ENCODE results near the gene VTI1A.
"Not testable (repeated sequence)": the region's sequence is repeated elsewhere in the genome, so short reads cannot be mapped to it uniquely, and the experiment has no call there.

The VTI1A gene

DNA sequence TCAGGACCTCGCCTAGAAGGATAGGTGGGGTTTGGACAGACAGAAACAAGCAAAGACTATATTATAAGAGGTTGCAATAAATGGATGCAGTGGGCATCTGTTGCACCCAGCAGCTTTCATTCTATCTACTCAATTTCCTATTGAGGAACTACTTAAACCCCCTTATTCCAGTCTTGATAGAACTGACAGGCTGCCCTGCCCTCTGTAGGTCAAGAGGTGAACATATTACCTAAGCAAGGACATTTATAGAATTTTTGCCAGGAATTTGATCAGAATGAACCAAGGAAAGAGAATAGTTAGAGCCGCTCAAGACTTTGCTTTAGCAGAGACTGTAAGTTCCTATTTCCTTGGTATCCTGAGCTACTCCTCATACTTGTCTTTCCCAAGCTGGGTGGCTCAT, 9.5 kb downstream of the VTI1A start:
- DNase-seq = no peak

DNA sequence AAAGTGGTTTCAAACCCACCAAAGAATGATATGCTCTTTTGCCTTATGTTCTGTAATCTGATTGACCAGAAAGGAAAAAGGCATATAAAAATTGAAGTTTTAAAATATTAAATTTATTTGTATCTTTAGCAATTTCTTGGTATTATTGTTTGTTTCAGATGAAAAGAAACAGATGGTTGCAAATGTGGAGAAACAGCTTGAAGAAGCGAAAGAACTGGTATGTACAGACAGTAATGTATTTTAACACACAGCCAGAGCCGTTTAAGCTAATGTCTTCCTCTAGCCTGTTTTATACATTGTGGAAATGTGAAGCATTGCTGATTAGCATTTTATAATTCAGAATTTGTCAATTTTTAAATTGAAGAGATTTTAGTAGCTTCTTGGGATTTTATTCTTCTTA, 13.4 kb downstream of the VTI1A start:
- no peak for DNase-seq

DNA sequence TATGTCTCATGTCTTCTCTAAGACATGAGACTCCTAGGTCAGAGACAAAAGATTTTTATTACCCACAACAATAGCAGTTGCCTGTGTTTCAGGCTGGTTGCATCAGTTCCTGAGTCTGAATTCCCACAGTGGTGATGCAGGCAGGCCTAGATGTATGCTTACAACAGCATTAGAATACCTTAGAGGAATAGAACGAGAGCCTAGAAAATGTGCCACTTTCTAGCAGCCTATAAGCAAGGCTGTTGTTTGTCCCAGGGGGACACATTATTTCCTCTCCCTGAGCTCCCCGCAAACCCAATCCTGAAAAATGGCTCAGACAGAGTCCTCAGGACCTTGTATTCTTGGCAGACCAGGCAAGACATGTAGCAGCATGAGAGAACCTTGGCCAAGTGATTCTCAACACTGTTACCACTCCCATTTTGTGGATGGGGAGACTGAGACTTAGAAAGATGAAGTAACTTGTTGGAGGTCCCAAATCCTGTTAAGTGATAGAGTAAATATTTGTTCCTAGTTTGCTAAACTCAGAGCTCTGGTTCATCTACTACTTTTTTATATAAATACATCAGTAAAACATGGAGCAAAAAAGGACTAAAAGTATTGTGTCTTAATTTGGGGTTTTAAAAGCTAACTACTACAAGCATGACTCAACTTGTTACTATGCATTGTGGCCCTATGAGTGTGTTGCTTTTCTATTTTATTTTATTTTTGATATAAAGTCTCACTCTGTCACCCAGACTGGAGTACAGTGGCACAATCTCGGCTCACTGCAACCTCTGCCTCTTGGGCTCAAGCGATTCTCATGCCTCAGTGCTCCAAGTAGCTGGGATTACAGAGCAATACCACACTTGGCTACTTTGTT, 14.2 kb downstream of the VTI1A start:
- DNase-seq = no peak

DNA sequence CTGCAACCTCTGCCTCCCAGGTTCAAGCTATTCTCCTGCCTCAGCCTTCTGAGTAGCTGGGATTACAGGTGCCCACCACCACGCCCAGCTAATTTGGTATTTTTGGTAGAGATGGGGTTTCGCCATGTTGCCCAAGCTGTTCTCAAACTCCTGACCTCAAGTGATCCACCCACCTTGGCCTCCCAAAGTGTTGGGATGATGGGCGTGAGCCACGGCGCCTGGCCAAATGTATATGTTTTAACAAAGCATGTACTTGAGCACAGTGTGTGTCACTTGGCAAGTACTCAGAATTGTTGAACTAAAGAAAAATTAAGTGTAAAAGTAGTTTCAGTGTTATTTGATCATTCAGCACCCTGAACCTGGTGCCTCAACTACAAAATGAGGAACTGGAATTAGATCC, 17.1 kb downstream of the VTI1A start:
- not testable (repeated sequence) for DNase-seq

DNA sequence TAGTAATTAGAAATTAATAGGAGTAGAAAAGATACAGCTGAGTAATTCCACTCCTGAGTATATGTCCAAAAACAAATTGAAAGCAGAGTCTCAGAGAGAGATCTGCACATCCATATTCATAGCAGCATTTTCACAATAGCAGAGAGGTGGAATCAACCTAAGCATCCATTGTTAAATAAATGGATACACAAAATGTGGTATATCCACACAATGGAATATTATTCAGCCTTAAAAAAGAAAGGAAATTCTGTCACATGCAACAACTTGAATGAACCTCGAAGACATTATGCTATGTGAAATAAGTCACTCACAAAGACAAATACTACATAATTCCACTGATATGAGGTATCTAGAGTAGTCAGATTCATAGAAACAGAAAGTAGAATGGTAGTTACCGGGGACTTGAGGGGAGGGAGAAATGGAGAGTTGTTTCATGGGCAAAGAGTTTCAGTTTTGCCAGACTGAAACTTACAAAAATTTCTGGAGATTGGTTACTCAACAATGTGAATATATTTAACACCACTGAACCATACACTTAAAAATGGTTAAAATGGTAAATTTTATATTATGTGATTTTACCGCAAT, 18.4 kb downstream of the VTI1A start:
- no peak for DNase-seq

DNA sequence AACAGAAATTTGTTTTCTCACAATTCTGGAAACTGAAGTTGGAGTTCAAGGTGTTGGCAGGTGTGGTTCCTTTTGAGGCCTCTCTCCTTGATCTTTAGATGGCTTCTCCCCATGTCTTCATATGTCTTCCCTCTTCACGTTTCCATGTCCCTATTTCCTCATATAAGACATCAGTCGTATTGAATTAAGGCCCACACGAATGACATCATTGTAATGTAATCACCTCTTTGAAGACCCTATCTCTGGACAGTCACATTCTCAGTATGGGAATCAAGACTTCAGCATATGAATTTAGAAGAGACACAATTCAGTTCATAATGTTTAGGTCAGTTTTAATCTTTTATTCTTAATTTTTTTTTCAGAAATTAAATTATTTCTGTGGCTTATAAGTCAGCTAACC, 19.8 kb downstream of the VTI1A start:
- no peak for DNase-seq

DNA sequence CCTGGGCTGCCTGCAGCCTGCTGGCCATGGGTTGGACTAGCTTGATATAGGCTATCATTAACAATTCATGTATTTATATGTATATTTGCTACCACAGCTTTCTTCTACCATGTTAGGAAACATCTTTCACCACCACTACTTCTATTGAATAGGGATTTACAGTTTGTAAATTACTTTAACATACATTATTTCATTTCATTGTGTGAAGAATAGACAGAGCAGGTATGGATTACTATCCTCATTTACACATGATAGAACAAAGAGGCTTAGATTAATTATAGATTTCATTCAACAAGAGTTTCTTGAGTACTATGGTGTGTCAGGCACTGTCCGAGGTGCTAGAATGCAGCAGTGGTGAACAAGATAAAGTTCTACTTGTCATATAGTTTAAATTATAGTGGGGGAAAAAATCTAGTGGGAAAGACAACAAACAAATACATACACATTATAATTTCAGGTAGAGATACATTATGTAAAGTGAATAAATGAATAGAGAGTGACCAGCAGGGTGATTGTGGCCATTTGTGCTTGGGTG, 20.6 kb downstream of the VTI1A start:
- DNase-seq = no peak

DNA sequence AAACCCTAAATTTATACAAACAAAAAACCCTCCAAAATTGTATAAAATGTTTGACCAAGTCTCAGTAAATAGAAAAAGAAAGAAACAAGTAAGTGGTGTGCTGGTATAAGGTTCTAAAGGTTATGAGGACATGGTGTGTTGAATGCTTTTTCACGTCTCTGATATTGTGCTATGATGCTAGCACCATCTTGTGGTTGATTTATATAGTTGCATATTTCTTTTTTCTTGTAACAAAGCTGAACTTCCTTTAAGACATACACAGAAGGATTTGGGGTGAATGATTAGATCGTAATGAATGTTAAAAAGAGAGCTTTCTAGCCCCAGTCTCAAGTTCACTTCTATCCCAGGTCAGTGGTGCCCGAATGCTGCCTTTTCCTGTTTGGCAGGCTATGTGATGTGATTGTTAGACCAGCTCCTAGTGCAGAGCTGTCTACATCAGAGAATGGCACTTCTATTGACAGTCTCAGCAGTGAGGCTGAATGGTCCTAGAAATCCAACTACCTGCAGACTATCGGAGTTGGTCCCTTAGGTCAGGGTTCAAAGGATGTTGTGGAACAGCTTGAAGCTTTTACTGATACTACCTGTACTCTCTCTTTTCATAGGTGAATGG, 25.0 kb downstream of the VTI1A start:
- peak; percentile 86 for DNase-seq

DNA sequence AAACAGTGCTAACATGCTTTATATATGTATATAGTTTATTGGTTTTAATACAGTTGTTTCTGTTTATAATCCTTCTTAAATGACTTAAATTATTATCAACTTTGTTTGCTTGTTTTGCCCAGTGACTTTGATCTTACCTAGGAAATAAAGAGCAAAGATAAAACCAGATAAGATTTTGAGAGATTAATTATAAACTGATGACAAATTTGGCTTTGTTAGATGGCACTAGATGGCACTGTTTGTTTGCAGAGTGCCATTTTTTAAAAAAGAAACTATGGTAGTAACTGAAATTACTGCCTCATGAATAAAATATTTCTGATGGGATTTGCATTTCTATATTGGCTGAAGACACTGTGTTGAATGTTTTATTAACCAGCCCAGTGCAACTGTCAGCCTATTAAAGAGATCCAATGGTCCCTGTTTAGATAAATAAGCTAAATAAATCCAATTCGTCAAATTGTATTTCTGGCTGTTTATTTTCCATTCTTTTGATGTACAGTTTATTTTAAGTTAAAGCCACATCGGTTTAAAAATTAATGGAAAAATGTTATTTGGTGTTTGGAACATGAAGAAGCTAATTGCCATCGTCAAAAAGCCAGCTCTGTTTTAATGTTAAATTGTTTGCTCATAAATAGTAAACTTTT, 28.7 kb downstream of the VTI1A start:
- peak; percentile 14 for DNase-seq

DNA sequence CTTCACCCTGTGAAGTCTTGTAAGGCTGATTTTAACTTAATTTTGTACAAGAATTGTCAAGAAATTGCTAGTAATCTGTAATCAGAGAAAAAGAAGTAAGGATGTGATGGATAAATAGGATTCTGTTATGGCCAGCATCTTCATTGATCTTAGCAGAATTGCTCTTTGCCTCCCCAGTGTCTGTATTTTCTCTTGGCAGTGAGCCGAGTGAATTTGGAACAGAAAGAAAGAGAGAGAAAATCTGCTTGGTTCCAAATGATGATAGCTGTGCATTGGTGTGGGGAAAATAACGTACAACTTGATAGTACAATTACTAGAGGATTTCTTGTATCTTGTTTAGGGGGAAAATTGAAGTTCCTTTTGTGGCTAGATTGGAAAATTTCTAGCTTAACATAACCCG, 34.6 kb downstream of the VTI1A start:
- no peak for DNase-seq

DNA sequence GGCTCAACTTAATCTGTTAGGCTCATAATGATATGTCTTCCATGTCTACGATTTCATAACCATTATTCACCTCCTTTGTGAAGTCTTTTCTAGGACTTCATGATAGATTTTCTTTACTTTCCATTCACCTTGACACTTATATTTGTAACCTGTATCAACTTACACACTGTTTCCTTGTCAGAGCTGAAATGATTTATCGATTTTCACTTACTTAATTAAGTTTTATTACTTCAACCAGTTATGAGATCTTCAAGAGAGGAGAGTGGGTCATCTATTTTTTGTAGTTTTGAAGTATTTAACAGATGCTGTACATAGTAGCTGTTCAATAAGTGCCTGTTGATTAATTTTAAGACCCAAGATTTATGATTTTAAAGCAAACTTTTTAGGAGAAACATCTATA, 37.4 kb downstream of the VTI1A start:
- no peak for DNase-seq

DNA sequence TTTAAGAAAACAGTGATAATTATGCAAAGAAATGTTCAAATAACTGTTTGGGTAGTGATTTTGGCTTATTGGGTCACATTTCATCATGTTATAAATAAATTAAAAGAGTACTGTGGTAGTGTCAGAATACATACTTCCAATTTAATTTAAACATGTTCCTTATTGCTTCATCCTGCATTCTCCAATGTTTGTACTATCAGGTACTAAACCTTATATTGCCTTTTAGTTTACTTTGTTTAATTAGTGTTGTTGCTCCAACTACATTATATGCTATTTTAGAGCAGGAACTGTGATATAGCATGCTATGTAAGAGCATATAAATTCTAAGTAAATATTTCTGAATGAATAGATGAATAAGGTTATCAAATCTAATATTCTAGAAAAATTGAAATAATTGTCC, 40.9 kb downstream of the VTI1A start:
- no peak for DNase-seq

DNA sequence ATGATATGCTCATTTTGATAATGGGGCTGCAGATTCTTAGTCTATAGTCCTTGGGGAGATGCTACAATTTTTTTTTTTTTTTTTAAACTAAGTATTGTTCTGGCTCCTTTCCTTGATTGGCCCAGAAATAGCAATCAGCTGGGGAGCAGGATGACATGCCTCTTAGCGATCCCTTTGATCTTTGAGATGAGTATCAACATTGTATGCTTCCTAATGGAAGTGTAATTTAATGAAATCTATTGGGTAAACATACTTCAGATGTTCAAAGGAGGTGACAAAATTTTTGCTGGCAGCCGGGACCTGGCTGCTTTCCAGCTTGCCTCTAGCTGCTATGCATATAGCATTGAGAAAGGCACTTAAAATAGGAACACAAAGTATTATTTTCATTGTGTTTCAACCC, 43.5 kb downstream of the VTI1A start:
- DNase-seq = peak; percentile 97

DNA sequence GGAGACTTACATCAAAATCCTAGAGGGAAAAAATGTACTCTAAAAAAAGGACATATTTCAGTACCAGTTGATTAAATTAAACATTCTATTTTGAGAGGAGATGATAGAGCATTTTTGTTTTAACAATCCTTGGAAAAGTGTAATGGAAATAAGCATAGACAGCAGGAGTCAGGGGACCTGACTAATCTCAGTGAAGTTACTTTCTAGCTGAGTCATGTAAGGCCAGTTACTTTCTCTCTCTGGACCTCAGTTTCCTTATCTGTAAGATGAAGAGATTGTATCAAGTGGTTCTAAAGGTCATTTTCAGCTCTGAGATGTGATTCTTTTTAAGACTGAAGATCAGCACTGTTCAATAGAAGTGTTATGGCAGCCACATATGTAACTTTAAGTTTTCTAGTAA, 44.1 kb downstream of the VTI1A start:
- DNase-seq = peak; percentile 56

DNA sequence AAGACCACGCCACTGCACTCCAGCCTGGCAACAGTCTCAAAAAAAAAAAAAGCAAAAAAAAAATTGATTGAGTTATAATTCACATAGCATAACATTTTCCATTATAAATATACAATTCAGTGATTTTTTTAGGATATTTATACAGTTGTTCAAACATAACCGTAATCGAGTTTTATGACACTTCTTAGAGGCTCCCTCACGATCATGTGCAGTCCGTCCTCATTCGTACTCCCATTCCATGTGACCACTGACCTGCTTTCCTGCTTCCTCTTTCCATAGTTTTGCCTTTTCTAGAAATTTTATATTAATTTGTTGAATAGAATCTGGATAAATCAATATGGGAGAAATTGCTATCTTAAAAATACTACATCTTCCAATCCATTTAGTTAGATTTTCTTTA, 45.7 kb downstream of the VTI1A start:
- no peak for DNase-seq

DNA sequence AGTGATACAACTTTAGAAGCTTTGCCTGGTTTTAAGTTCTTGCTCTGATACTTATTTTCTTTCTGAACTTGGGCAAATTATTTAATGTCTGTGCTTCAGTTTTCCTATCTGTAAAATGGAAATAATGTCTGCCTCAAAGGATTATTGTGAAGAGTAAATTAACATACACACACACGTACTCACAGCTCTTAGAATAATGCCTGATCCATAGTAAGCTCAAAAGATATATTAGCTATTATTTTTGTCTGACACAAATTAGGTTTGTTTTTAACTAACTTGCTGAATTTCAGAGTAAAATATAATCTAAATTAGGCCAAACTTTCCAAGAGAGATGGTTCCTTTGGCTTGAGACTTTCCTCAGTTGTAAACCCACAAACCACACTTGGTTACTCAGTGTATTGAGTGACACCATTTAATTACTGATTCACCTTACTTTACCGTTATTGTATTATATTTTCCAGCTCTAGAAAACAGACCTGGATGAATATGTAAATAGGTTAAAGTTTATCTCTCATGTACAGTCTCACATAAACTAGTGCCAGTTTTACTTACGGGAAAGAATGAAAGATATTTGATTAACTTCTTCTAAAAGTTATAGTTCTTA, 50.4 kb downstream of the VTI1A start:
- DNase-seq = no peak

DNA sequence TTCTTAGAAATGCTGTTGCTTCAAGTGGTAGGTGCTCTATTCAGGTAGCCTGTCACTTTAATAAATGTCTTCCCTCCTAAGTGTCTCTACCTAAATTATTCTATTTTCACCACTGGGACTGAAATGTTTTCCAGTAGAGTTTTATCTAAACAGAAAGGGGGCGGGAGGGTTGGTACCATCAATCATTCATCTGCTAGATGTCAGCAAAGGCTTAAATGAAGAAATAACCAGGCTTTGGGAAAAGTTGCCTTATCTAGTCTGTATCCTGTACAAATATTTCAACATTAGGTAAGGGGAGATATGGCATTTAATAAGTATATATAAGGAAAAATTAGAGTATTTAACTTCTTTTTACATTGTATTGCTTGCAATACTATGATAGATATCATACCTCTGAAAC, 51.8 kb downstream of the VTI1A start:
- DNase-seq = no peak

DNA sequence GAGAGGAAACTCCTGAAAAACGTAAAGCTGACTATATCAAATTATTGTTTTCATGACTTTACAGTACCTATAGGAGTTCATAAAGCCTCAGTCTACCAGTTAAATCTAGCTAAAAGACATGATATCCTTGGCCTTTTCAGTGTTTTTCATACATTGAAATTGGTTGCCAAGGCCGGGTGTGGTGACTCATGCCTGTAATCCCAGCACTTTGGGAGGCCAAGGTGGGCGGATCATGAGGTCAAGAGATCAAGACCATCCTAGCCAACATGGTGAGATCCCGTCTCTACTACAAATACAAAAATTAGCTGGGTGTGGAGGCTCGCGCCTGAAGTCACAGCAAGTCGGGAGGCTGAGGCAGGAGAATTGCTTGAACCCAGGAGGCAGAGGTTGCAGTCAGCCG, 53.0 kb downstream of the VTI1A start:
- not testable (repeated sequence) for DNase-seq

DNA sequence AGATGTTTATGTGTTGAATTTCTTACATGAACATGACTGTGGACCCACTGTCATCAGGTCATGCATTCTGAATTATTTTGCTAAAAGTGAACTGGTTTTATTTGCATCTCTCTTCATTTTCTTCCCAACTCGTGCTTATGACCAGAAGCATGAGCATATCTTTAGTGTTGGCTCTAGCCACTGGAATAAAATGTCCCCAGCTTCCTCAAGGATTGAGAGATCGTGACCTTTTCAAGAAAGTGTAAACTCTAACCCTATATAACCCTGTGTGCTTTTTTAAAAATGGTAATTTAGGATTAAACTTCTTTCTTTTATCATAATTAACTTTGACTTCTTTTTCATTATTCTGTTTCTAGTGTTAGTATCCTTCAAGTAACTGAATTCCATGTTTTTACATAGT, 55.5 kb downstream of the VTI1A start:
- DNase-seq = no peak

DNA sequence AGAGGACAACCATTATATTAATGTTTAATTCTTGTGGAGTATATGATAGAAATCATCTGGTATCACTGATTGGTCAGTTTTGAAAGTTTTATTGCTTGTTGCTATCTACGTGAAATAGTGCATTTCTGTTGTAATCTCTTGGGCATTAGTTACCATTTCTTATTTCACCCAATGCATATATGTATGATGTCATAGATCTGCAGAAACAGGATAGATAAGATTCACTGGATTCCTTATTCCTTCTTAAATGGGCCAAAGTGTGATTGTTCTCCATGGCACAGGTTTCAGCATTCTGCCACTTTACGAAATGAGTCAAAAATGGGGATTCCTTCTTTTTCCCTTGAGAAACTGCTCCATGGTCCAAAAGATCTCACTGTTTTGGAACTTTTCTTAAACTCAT, 56.6 kb downstream of the VTI1A start:
- DNase-seq = no peak

DNA sequence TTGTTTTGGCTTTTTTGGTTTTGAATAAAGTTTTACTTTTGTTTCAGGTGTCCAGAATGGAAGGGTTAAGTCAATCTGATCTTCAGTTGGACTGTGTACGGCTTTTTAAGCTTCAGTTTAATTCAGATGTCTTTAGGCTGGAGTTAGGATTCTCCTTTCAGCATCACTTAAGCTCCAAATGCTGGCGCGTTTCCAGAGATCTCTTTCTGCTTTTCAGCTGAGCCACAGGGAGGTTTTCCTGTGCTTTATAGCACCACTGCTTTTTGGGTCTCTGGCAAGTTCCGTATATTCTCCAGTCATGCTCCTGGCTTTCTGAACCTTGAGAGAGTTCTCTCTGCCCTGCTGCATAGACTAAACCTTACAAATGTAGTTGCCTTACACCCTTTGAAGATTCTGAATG, 60.0 kb downstream of the VTI1A start:
- DNase-seq = no peak

DNA sequence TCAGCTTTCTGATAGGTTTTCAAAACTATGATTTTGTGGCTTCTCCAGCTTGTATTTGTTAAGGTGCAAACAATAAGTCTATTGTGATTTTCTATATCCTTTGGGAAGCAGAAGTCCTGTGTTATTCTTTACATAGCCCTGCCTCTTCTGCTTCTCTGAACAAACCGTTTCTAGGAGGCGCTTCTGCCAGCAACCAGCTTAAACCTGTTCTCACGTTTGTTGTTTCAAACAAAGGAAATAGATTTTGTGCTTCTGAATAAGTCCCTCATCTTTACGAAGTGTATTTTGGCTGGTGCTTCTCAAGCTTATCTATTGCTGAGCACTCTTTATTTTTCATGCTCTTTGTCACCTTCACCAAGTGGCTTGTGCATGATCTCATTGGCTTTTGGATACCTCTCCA, 61.0 kb downstream of the VTI1A start:
- DNase-seq = peak; percentile 22
